Fibroblast of villous mesenchyme (primary cell): ENCODE data around the gene CDK4. TPM values are rescaled to one million over a fixed set of nuclear protein-coding genes. Genes with fewer than 3 reads are reported as not detected.

Source experiments
- DNase-seq: peaks from one replicate; pipeline ENCODE4 v3.0.0-alpha.2; 2010; ENCODE audit warnings: low read depth
- H3K4me3 ChIP-seq: 2 replicates; pipeline ENCODE4 v1.5.1; 2011; ENCODE audit warnings: low read depth, mild to moderate bottlenecking, low read length
- total RNA-seq: library from RNA; depleted of rRNA; stranded (reverse); fragments of >200 nt; gene quantifications from 2 replicates; pipeline ENCODE4 v1.2.3, GENCODE V29; 2012
- TF ChIP-seq, protein P1 (sequence below): IDR thresholded peaks from 2 replicates; pipeline ENCODE4 v1.5.1; 2012; ENCODE audit warnings: low read depth, mild to moderate bottlenecking, low read length; ENCODE audit not compliant: insufficient read depth

The CDK4 gene
- total RNA-seq, 1 donor: 299 TPM

DNA sequence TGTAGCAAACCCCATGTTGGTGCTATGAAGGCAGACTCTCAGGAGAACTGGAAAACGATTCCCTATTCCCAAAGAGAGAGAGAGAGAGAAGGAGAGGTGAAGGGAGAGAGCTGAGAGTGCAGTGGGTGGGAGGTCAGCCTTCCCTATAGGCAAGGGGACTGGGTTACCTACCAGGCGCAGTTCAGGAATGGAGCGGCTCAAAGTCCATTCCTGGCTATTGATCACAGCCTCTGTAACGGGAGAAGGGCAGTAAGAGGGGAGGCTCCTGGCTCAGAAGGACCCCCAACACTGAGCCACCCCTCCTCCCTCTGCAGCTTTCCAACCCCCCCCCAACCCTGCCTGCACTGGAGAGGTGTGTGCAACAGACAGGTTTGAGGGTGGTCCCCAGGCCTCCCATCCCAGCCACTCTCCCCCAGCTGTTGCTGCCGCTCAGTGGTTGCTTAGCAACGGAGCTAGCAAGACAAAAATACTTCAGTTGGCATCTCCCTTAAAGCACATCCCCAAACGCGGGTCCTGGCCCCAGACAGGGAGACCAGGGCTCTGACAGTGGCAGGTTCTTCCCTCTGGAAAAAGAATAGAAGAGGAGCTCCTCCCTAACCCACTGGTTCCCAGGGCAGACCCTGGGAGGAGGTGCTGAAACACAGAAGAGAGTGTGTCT is 16.8 kb downstream of the CDK4 start:
- DNase-seq: no peak
- no peak overlapping the region for H3K4me3 ChIP-seq
- TF ChIP-seq, protein P1, sequence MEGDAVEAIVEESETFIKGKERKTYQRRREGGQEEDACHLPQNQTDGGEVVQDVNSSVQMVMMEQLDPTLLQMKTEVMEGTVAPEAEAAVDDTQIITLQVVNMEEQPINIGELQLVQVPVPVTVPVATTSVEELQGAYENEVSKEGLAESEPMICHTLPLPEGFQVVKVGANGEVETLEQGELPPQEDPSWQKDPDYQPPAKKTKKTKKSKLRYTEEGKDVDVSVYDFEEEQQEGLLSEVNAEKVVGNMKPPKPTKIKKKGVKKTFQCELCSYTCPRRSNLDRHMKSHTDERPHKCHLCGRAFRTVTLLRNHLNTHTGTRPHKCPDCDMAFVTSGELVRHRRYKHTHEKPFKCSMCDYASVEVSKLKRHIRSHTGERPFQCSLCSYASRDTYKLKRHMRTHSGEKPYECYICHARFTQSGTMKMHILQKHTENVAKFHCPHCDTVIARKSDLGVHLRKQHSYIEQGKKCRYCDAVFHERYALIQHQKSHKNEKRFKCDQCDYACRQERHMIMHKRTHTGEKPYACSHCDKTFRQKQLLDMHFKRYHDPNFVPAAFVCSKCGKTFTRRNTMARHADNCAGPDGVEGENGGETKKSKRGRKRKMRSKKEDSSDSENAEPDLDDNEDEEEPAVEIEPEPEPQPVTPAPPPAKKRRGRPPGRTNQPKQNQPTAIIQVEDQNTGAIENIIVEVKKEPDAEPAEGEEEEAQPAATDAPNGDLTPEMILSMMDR: no peak

DNA sequence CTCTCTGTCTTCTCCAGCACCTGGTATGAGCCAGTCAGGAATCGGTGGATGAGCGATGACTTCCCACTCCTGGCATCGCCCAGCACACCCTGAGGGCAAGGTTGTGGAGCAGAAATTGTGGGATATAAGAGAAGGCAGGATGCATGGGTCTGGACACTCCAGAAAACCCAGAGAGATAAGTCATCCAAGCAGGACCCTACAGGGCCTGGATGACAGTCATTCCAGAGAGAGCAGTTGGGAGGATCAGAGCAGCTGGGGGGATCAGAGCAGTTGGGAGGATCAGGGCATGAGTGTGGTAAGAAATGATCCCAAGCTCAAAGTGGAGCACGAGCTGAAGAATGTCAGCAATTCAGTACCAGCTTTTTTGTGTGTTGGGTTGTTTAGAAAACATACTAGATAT is 17.5 kb downstream of the CDK4 start:
- no peak for DNase-seq
- TF ChIP-seq, protein P1: no peak
- no peak overlapping the region for H3K4me3 ChIP-seq

DNA sequence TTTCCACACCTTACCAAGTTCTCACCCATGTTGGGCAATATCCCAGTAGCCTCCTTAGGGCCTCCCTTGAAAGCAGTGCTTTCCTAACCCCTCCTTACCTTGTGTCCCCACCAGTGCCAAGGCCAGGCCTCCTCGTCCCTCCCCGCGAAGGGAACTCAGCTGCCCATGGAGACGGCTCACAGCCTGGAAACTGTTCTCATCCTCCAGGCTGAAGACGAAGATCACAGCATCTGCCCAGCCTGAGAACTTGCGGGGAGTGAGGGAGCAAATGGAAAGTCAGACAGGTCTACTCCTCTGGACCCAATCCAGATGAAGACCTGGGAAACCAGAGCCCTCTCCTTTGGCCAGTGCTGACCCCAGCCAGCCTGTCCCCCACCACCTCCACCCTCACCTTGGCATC is 18.2 kb downstream of the CDK4 start:
- no peak for DNase-seq
- TF ChIP-seq, protein P1: no peak
- H3K4me3 ChIP-seq: no peak overlapping the region

DNA sequence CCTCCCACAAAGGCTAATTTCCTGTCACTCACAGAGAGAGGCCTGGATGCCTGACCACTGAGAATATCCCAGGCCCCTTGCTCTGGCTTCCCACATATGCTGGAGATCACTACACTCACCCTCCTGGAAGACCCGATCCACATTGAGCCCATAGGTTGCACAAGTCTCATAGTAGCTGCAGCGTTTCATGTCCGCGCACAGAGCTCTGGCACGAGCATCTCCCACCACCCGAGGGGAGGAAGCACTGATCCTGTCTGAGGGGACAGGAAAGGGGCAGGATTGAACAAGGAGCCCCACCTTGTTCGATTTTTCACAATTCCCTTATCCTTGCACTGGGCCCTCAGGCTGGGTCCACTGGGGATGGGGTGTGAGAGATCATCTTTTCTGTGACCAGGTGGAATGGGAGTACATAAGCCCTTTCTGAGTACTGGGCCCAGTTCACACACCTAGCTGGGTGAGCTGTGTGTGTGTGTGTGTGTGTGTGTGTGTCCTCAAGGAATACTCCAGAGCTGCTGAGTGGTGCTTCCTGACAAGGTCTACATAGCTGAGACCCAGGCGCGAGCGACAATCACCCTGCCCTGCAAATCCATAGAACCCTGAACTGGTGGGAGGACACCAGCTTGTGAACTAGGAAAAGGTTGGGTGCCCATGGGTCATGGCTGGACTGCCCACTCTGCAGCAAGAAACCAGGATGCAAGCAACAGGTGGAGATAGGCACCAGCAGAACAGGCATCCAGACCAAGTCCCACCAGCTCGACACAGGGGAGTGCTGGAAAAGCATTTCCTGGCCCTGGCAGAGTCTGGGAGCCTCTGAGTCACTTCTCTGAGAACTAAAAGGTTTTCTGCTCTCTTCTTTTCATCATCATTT is 19.1 kb downstream of the CDK4 start:
- H3K4me3 ChIP-seq: no peak overlapping the region
- TF ChIP-seq, protein P1: no peak
- DNase-seq: no peak

DNA sequence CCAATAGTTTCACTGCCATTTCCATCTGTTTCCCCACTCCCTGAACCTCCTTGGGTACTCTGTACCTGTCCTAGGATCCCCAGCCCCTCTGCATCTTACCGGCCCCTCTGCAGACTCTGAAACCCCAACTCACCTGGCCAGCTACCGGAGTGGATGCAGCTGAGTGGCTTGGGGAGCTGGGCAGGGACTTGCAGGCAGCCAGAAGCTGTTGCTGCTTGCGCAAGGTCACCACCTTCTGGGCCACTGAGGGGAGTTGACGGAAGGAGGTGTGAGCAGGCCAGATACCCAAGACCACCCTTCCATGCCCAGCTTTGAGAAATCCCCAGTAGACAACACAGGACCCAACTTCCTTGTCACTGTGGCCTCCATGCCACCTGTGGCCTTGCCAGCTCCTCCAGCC is 19.8 kb downstream of the CDK4 start:
- TF ChIP-seq, protein P1: no peak
- no peak for DNase-seq
- H3K4me3 ChIP-seq: no peak overlapping the region

DNA sequence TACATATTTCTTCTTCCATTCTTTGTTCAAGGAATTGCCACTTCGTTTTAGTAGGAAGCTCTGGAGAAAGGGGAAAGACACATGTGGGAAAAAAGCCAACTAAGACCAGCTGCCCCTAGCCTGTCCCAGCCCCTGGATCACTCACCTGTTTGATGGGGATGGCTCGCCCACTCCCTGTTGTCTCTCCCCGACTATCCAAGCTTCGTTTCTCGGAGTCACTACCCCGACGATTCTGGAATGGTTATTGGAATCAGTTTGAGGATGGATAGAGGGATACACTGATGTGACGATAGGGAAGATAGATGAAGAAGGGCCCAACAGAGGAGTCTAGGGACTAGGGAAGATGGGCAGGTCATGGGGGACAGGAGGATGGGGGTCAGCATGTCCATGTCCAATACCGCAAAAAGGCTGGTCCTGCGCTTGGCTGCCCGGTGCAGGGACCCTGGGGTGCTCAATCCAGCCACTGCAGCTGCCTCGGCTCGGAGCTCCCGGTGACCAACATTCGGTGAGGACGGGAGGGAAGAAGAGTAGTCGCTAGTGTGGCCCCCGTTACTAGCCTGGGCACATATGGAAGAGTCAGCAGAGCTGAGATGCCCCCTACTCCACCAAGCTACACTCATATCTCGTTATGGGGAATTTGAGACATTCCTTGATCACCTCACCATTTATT is 20.6 kb downstream of the CDK4 start:
- no peak overlapping the region for H3K4me3 ChIP-seq
- DNase-seq: no peak
- TF ChIP-seq, protein P1: no peak
